Inflammatory macrophage treated with lipopolysaccharide for 1 hour (primary cell): ENCODE data around the gene FUOM.
A peak's percentile ranks its signal among the peaks of the same experiment; 100 is the strongest.
"Not testable (repeated sequence)": the region's sequence is repeated elsewhere in the genome, so short reads cannot be mapped to it uniquely, and the experiment has no call there.

Experiments
- DNase-seq, 2 donors: peaks; one replicate each; pipeline ENCODE4 v3.0.0-alpha.2; 2020 to 2022

FUOM gene

GRCh38 chr10:133328358-133329343, 29.2 kb downstream of the FUOM start:
- DNase-seq, result no peak

- no peak for DNase-seq
Observed at GRCh38 chr10:133327651-133328357, 30.0 kb downstream of the FUOM start.

- DNase-seq, result no peak
Observed at GRCh38 chr10:133326745-133327650, 30.8 kb downstream of the FUOM start.

DNA sequence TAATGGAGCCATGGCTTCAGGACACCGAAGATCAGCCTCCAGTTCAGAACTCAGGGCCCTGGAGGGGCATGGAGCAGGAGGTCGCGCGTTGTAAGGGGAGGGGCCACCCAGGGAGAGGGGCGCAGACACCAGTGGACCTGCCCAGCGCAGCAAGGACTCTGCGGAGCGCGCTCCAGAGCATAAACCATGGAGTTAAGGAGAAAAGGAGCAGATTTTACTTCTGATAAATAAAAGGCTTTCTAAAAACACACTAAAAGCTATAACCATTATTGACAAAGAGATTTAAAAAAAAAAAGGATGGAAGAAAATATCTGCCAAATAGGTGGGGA, 31.6 kb downstream of the FUOM start:
- no peak for DNase-seq

DNA sequence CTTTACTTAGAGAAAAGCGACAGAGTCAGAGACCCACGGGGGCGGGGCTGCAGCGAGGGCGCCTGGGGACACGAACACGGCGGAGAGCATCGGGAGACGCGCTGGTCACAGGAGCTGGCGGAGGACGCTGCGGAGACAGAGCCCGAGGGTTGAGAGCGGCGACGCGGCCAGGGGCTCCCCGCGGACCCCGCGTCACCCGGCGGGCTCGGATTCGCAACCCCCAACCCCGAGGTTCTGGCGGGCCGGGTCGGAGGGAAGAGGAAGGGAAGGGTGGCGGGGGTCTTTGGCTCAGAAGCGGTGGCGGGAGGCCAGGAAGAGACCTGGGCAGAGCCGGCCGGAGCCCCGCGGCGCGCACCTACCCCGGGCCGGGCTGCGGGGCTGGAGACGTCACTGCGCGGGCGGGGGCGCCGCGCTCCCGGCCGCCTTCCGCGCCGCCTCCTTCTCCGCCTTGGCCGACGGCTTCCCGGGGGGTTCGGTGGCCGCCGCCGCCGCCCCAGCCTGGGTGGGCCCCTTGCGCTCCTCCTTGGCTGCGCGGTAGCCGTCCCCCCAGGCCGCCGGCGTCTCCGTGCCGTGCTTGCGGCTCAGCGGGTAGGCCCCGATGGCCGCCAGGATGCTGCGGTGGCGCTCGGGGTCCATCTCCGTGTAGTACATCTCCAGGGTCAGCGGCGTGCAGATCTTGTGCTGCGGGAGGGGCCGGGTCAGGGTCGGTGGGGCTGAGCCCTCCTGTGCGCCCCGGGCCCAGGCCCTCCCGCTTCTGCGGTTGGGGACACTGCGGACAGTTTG, 32.2 kb downstream of the FUOM start:
- DNase-seq, result no peak

- DNase-seq, result no peak
Observed at GRCh38 chr10:133324857-133325260, 33.0 kb downstream of the FUOM start.

DNA sequence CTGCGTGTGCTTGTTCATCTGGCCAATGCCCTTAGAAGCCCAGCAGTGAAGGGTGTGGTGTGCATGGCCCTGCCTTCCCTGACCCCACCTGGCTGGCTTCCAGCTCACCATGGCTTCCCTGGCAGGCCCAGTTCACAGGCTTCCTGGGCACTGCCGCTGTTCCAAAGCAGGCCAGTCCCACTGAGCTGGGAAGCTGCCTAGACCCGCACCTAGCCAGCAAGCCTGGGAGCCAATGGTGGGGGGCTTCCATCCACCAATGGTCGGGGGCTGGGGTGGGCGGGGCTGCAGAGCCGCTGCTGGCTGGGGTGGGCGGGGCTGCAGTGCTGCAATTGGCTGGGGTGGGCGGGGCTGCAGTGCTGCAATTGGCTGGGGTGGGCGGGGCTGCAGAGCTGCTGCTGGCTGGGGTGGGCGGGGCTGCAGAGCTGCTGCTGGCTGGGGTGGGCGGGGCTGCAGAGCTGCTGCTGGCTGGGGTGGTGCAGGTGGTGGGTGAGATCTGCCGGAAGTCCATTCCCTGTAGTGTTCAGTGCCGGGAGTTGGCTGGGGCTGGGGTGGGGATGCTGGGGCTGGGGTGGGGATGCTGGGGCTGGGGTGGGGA, 33.5 kb downstream of the FUOM start:
- no peak for DNase-seq

DNA sequence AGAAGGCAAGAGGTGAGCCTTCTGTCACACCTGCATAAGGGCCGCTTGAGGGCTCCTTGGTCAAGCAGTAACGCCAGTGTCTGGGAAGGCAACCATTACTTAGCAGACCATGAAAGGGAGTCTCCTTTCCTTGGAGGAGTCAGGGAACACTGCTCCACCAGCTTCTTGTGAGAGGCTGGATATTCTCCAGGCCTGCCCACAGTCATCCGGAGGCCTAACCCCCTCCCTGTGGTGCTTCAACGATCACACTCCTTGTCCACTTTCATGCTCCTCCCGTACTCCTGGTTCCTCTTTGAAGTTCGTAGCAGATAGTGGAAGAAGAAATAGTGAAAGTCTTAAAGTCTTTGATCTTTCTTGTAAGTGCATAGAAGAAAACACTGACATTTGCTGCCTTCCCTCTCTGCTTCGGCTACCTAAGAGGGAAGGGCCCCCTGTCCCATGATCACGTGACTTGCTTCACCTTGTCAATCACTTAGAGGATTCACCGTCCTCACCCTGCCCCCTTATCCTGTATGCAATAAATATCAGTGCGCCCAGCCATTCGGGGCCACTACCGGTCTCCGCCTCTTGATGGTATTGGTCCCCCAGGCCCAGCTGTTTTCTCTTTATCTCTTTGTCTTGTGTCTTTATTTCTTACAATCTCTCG, 35.6 kb downstream of the FUOM start:
- not testable (repeated sequence) for DNase-seq

- DNase-seq, result not testable (repeated sequence)
Observed at GRCh38 chr10:133320852-133321422, 36.9 kb downstream of the FUOM start.

DNA sequence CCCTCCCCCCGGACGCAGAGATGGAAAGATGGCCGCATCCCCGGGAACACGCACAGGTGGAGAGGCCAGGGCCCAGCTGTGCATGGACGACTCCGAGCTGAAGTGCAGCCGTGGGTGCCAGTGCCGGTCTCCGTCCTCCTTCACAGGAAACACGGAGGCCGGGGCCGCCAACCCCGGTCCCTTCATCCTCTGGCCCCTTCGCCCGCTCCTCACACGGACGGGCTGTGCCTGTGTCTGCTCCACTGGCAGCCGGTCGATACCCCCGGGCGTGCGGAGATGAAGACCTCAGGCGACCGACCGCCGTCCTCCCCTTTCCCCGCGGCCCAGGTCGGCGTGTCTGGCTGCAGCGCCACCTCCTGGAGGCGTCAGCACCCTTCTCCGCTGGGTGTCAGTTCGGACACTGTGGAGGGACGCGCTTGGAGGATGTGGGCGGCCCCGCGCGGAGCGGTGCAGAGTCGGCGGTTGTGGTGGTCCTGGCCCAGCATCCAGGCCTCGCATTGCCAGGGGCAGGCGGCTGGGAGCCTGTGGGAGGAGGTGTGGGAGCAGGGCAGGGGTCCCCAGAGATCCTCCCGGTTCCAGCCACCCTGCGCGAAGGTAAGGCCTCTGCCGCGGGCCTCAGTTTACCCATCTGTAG, 39.2 kb downstream of the FUOM start:
- DNase-seq, result peak; percentile 39 to 79

DNA sequence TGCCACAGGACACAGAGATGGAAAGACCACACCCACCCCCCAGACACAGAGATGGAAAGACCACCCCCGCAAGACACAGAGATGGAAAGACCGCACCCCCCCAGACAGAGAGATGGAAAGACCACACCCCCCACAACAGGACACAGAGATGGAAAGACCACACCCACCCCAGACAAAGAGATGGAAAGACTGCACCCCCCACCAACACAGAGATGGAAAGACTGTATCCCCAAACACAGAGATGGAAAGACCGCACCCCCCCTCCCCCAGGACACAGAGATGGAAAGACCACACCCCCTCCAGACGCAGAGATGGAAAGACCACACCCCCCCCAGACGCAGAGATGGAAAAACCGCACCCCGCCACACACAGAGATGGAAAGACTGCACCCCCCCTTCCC, 41.1 kb downstream of the FUOM start:
- no peak for DNase-seq

DNA sequence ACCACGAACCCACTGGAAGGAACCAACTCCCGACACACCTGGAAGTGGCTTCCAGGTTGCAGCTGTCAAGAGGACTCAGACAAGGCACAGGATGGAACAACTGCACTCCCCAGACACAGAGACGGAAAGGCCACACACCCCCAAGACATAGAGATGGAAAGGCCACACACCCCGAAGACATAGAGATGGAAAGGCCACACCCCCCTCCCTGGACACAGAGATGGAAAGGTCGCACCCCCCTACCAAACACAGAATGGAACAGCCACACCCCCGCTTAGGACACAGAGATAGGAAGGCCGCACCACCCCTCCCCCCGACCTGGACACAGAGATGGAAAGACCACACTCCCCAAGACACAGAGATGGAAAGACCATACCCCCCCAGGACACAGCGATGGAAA, 41.6 kb downstream of the FUOM start:
- no peak for DNase-seq

DNA sequence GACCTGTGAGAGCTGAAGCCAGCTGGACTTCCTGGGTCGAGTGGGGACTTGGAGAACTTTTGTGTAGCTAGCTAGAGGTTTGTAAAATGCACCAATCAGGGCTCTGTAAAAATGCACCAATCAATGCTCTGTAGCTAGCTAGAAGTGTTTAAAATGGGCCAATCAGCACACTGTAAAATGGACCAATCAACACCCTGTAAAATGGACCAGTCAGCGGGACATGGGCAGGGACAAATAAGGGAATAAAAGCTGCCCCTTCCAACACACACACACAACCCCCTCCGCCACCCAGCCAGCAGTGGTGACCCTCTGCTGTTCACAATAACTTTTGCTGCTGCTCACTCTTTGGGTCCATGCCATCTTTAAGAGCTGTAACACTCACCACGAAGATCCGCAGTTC, 42.0 kb downstream of the FUOM start:
- DNase-seq, result no peak

- DNase-seq, result no peak
Observed at GRCh38 chr10:133314911-133315310, 42.9 kb downstream of the FUOM start.

- no peak for DNase-seq
Observed at GRCh38 chr10:133313192-133313591, 44.6 kb downstream of the FUOM start.

- DNase-seq, result no peak
Observed at GRCh38 chr10:133312769-133313145, 45.1 kb downstream of the FUOM start.

GRCh38 chr10:133312016-133312768, 45.6 kb downstream of the FUOM start:
- DNase-seq, result no peak

DNA sequence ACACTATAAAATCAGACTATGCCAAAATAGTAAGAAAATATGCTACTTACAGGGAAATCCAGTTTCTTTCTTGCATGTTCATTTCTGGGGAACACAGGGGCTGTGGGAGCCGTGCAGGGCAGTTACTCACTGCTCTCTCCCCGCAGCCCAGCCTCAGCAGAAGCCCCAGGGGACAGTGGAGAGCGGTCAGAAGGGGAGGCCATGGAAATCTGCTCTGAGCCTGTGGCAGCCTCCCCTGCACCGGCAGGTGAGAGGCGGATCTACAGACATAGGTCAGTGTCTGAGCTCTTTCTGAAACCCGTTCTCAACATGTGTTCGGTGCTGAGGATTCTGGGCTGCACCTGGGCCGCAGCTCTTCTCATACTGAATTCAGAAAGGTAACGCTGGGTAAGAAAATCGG, 46.2 kb downstream of the FUOM start:
- DNase-seq, result no peak

DNA sequence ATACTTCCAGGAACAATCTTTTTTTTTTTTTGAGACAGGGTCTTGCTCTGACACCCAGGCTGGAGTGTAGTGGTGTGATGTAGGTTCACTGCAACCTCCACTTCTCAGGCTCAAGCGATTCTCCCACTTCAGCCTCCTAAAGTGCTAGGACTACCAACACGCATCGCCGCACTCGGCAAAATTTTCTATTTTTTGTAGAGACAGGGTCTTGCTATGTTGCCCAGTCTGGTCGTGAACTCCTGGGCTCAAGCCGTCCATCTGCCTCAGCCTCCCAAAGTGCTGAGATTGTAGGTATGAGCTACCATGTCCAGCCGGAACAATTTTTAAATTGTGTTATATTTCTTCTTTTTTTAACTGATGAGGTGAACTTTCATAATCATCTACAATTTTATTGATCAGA, 47.0 kb downstream of the FUOM start:
- no peak for DNase-seq

- no peak for DNase-seq
Observed at GRCh38 chr10:133310399-133310755, 47.4 kb downstream of the FUOM start.
